ENCODE results near the gene JMJD6. TPM values are rescaled to one million over a fixed set of nuclear protein-coding genes. Genes with fewer than 3 reads are reported as not detected.

Gene JMJD6
- total RNA-seq = 21.4 and 27.4 TPM in 2 replicates

DNA sequence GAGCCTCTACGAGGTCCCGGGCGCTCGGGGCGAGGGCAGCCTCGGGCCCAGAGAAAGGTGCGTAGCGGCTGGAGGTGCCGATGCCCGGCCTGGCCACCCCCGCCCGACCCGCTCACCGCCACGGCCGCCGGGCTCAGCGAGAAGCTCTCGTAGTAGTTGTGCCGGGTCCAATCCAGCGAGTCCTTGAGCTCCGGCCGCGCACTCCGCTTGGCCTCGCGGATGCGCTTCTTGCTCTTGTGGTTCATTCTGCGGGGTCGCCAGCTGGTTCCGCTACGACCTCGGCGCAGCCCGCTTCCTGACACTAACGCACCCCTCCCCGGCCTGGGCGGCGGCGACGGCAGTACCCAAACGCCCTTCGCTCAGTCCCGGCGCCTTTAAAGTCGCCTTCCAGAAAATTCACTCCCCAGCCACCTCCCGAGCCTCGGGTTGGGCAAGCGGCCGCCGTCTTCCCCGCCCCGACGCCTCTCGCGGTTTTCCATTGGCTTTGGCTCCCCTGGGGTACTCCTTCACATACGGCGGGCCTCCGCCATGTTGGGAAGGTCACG is at the start of gene JMJD6:
Gene JMJD6 (minus strand): TSS at position 376 of the 545 bp plus-strand sequence. CDS start 131 bp downstream, at position 245.

DNA sequence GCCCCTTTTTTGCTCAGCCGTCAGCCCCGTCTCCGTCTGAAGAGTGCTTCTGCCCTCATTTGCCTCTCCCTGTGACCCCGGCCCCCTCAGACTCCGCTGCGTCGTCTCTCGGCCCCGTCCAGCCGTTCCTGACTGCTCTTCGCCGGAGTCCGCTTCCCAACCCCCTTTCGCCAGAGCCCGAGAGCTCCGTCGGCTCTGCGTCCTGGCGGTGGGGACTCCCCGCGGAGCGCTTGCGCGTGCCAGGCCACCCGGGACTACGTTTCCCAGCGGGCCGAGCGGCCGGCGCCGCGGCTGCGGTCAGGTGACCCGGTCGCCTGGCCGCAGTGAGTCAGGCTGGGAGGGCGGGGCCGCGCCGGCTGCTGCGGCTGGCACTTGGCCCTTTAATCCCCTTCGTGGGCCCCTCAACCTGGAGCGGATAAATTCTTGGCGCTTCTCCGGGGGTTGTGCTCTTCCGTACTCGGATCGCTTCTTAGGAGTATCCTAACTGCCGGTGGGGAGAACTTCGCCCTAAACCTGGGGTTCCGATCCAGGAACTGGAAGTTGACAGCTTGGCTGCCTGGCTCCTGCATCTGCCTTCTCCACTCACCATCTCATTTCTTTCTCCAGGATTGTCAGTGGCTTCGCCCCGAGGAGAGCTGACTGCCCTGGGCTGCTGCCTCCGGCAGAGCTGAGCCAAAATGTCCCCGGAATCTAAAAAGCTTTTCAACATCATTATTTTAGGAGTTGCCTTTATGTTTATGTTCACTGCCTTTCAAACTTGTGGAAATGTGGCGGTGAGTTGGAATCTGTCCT is 11.5 kb upstream of the JMJD6 start, which contains the start of gene MFSD11:
Gene MFSD11 (plus strand): TSS at position 444 of the 792 bp plus-strand sequence. CDS start 234 bp downstream, at position 678.

DNA sequence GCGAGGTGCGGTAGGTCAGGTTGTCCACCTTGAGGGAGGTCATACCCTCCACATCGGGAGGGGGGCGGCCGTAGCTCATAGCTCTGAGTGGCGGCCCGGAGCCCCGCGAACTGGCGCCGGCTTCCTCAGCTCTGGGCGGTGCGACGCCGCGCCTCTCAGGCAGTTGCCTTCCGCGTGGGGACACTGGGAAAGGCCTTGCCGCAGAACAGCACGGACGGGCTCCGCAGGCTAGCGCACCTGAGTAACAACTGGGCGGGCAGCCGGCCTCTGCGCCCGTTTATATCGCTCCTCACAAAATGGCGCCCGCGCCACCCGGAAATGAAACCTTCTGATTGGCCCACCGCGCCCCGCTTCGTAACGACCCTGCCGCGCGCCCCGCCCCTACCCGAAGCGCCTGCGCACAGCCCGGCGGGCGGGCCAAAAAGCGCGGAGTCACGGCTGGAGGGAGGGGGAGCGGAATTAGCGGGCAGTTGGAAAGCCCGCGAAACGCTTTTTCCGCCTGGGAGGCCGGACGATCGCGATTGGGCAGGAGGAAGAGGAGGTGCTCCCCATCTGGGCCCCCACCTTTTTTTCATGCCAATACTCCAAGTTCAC is 10.8 kb upstream of the JMJD6 start, which contains the start of gene SRSF2:
Gene SRSF2 (minus strand): TSS at position 250 of the 594 bp plus-strand sequence. CDS start 171 bp downstream, at position 79.

DNA sequence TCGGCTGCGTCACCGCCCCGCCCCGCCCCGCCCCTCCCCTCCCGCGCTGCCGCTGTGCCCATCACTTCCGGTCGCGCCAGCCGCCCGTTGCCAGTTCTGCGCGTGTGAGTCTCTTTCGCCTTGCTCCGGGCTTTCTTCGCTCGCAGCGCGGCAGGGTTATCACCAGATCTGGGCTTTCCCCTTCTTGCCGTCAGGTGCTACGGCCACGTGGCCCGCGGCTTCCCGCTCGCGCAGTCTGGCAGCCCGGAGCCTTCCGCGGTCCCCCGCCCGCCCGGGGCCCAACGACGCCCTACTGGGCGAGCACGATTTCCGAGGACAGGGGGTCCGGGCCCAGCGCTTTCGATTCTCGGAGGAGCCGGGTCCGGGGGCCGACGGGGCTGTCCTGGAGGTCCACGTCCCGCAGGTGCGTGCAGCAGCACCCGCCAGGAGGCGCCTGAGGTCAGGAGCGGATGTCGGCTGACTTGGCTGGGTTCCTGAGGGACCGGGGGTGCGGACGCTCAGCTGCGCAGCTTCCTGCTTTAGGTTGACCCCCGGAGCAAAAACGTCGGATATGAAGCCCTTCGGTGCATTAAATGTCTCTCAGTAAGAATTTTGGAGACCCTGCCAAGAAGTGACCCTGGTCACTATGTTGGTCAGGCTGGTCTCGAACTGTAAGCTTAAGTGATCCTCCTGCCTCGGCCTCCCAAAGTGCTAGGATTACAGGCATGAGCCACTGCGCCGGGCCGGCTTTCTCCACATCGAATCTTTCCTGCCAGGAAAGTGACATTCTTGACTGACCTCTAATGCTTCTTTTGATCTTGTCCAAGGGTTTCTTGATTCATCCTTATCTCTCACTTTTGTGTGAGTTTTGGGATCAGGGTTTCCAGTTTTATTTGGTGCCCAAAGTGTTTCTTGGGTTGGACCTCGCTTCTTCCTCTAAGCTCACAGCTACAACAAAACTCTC is 641 bp upstream of the JMJD6 start, which contains the start of gene METTL23:
Gene METTL23 (plus strand): TSS at position 64 of the 943 bp plus-strand sequence. CDS start 2,872 bp downstream, outside the sequence.

DNA sequence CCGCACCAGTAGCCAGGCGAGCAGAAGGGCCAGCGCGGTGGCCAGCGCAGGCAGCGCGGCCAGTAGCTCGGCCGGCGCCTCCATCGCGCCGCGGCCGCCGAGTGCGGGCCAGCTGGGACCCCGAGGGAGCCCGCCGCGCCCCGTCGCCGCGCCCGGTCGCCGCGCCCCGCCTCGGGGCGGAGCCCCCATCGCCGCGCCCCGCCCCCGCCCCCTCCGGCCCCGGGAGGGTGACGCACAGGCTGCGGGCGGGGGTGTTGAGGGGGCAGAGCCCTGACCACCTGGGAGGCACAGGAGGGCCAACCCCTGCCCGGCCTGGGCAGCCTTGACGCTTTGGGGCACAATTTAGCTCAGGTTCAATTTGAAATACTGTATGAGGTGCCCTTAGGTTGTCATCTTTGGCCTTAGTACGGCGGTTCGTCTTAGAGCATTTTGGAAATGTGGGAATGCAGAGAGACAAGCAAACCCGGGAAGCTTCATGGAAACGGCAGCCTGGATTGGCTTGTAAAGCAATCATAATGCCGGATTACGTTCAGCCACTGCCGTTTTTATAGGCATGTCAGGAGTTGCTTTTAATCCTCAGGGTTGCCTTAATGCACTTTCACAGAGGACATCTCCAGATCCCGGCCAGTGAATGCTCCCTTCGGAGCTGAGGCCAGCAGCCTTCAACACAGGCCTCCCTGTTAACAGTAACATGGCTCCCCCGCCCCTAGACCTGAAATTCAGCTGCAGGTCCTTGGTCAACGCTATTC is 15.4 kb downstream of the JMJD6 start, which contains the start of gene MXRA7:
Gene MXRA7 (minus strand): TSS at position 103 of the 749 bp plus-strand sequence. CDS start 19 bp downstream, at position 84.

Other genes starting within 250 kb of the JMJD6 start
- gene RHBDF2, start 225.2 kb downstream of the JMJD6 start, total RNA-seq = 19.9 and 27.1 TPM in 2 replicates
- 13.1 and 18.7 TPM in 2 replicates for gene CYGB, start 188.9 kb downstream of the JMJD6 start, total RNA-seq
- gene PRCD, start 186.6 kb downstream of the JMJD6 start, total RNA-seq = 0.71 TPM in 1 of 2 replicates, not detected in the other
- gene ST6GALNAC2, start 140.7 kb downstream of the JMJD6 start, total RNA-seq = 1.7 and 4.6 TPM in 2 replicates
- not detected in 2 replicates for gene ST6GALNAC1, start 82.8 kb downstream of the JMJD6 start, total RNA-seq
- gene MXRA7, start 15.6 kb downstream of the JMJD6 start, total RNA-seq = 191 and 221 TPM in 2 replicates
- 27.8 and 30.3 TPM in 2 replicates for gene METTL23, start 233 bp upstream of the JMJD6 start, total RNA-seq
- 163 and 192 TPM in 2 replicates for gene SRSF2, start 10.7 kb upstream of the JMJD6 start, total RNA-seq
- 20.7 and 25.7 TPM in 2 replicates for gene MFSD11, start 11.5 kb upstream of the JMJD6 start, total RNA-seq
- gene MGAT5B, start 141.8 kb upstream of the JMJD6 start, total RNA-seq = under 0.01 TPM in 1 of 2 replicates, not detected in the other

All from myometrial cell (primary cell).